MM.1S (cell line): ENCODE measurements around the gene ZNF862.

Source experiments
- DNase-seq: peaks from one replicate; pipeline ENCODE4 v3.0.0-alpha.2; 2015
- H2AFZ ChIP-seq: fragments of 300-600 bp; sonication (generic); 2 replicates; pipeline ENCODE4 v1.6.0; 2016; ENCODE audit warnings: antibody characterized with exemption, low read length
- H3F3A ChIP-seq: fragments of 300-600 bp; sonication (generic); 2 replicates; pipeline ENCODE4 v1.6.1; 2016; ENCODE audit warnings: mild to moderate bottlenecking, antibody characterized with exemption, low read length, moderate library complexity, mixed read lengths; ENCODE audit not compliant: insufficient read depth
- H3K27ac ChIP-seq: fragments of 300-600 bp; sonication (generic); 2 replicates; pipeline ENCODE4 v1.5.1; 2016; ENCODE audit warnings: mild to moderate bottlenecking, low read length
- H3K27me3 ChIP-seq: fragments of 300-600 bp; sonication (generic); replicated peaks from 2 replicates; pipeline ENCODE4 v1.6.0; 2016; ENCODE audit warnings: low read length; ENCODE audit not compliant: insufficient read depth
- H3K36me3 ChIP-seq: fragments of 300-600 bp; sonication (generic); replicated peaks from 2 replicates; pipeline ENCODE4 v1.6.1; 2016; ENCODE audit warnings: mild to moderate bottlenecking, low read length, mixed read lengths; ENCODE audit not compliant: insufficient read depth
- H3K4me1 ChIP-seq: fragments of 300-600 bp; sonication (generic); 2 replicates; pipeline ENCODE4 v1.6.1; 2016; ENCODE audit warnings: low read length, mixed read lengths
- H3K4me2 ChIP-seq: fragments of 300-600 bp; sonication (generic); 2 replicates; pipeline ENCODE4 v1.6.0; 2016; ENCODE audit warnings: low read depth, low read length
- H3K4me3 ChIP-seq: fragments of 300-600 bp; sonication (generic); 2 replicates; pipeline ENCODE4 v1.5.1; 2016; ENCODE audit warnings: low read length, mixed read lengths
- H3K79me2 ChIP-seq: fragments of 300-600 bp; sonication (generic); 2 replicates; pipeline ENCODE4 v1.6.1; 2016; ENCODE audit warnings: mixed run types, low read length, mixed read lengths
- H3K9ac ChIP-seq: fragments of 300-600 bp; sonication (generic); 2 replicates; pipeline ENCODE4 v1.6.1; 2016; ENCODE audit warnings: low read length, mixed read lengths
- H3K9me2 ChIP-seq: fragments of 300-600 bp; sonication (generic); replicated peaks from 2 replicates; pipeline ENCODE4 v1.6.1; 2016; ENCODE audit warnings: mild to moderate bottlenecking, low read length, mixed read lengths; ENCODE audit not compliant: insufficient read depth
- H3K9me3 ChIP-seq: fragments of 300-600 bp; sonication (generic); replicated peaks from 2 replicates; pipeline ENCODE4 v1.6.1; 2016; ENCODE audit warnings: mild to moderate bottlenecking, low read length, mixed read lengths; ENCODE audit not compliant: insufficient read depth
- H4K20me1 ChIP-seq: fragments of 300-600 bp; sonication (generic); 2 replicates; pipeline ENCODE4 v1.6.1; 2016; ENCODE audit warnings: mild to moderate bottlenecking, low read length, moderate library complexity, mixed read lengths; ENCODE audit not compliant: insufficient read depth
- CTCF ChIP-seq: fragments of 300-600 bp; sonication (generic); IDR thresholded peaks from 2 replicates; pipeline ENCODE4 v1.5.1; 2016; ENCODE audit warnings: antibody characterized with exemption, low read length, mixed read lengths
- EZH2 ChIP-seq: fragments of 300-600 bp; sonication (generic); optimal IDR thresholded peaks from 2 replicates; pipeline ENCODE3; 2017; ENCODE audit warnings: low read depth, mild to moderate bottlenecking, antibody characterized with exemption, low read length, mixed read lengths
- EZH2phosphoT487 ChIP-seq: fragments of 300-600 bp; sonication (generic); IDR thresholded peaks from 2 replicates; pipeline ENCODE4 v1.6.1; 2018; ENCODE audit warnings: antibody characterized with exemption, low read length

ZNF862 gene

GRCh38 chr7:149796287-149796860, 41.8 kb upstream of the ZNF862 start:
- DNase-seq: no peak
- no peaks in the 10 kb centered on the region for H3F3A ChIP-seq
- H3K9me3 ChIP-seq: no peaks in the 10 kb centered on the region
- H3K4me2 ChIP-seq: no peak overlapping the region
- H3K79me2 ChIP-seq: no peaks in the 10 kb centered on the region
- H3K4me1 ChIP-seq: no peaks in the 10 kb centered on the region
- no peaks in the 10 kb centered on the region for H3K9me2 ChIP-seq
- no peak overlapping the region for H3K4me3 ChIP-seq
- H3K27me3 ChIP-seq: peaks cover 64% of the 10 kb centered on the region
- no peak for TF ChIP-seq CTCF
- TF ChIP-seq EZH2: no peak
- TF ChIP-seq EZH2phosphoT487: no peak
- H2AFZ ChIP-seq: no peak overlapping the region
- no peaks in the 10 kb centered on the region for H4K20me1 ChIP-seq
- H3K36me3 ChIP-seq: no peaks in the 10 kb centered on the region
- no peak overlapping the region for H3K27ac ChIP-seq
- no peak overlapping the region for H3K9ac ChIP-seq

GRCh38 chr7:149797771-149798170, 40.4 kb upstream of the ZNF862 start:
- Histone ChIP-seq H3K79me2 (no peaks in the 10 kb centered on the region), H3K27me3 (peaks cover 51% of the 10 kb centered on the region), H2AFZ (no peak overlapping the region), H4K20me1 (no peaks in the 10 kb centered on the region), H3K36me3 (no peaks in the 10 kb centered on the region), H3K9me3 (no peaks in the 10 kb centered on the region), H3K4me1 (no peaks in the 10 kb centered on the region), H3F3A (no peaks in the 10 kb centered on the region), H3K9ac (no peak overlapping the region), H3K9me2 (no peaks in the 10 kb centered on the region), H3K4me3 (no peak overlapping the region), H3K4me2 (no peak overlapping the region), H3K27ac (no peak overlapping the region)
- no peak for DNase-seq
- TF ChIP-seq EZH2 (no peak), EZH2phosphoT487 (no peak)

- no peaks in the 10 kb centered on the region for H3K4me1 ChIP-seq
- no peak overlapping the region for H3K4me2 ChIP-seq
- no peaks in the 10 kb centered on the region for H3F3A ChIP-seq
- TF ChIP-seq EZH2: no peak
- TF ChIP-seq CTCF: peak; percentile 95
- H3K9ac ChIP-seq: no peak overlapping the region
- H3K79me2 ChIP-seq: no peaks in the 10 kb centered on the region
- H3K27ac ChIP-seq: no peak overlapping the region
- H3K4me3 ChIP-seq: no peak overlapping the region
- peaks cover 51% of the 10 kb centered on the region for H3K27me3 ChIP-seq
- no peaks in the 10 kb centered on the region for H3K36me3 ChIP-seq
- no peaks in the 10 kb centered on the region for H3K9me2 ChIP-seq
- H2AFZ ChIP-seq: no peak overlapping the region
- no peaks in the 10 kb centered on the region for H4K20me1 ChIP-seq
- peak; percentile 58 for DNase-seq
- no peaks in the 10 kb centered on the region for H3K9me3 ChIP-seq
Observed at GRCh38 chr7:149799397-149800168, 38.6 kb upstream of the ZNF862 start.

GRCh38 chr7:149800169-149800555, 38.0 kb upstream of the ZNF862 start:
- Histone ChIP-seq H3K36me3 (no peaks in the 10 kb centered on the region), H3K4me3 (no peak overlapping the region), H3K9me3 (no peaks in the 10 kb centered on the region), H3K9me2 (no peaks in the 10 kb centered on the region), H3K27ac (no peak overlapping the region), H3K27me3 (peaks cover 51% of the 10 kb centered on the region), H4K20me1 (no peaks in the 10 kb centered on the region), H3K4me2 (no peak overlapping the region), H3K79me2 (no peaks in the 10 kb centered on the region), H2AFZ (no peak overlapping the region), H3K9ac (no peak overlapping the region), H3F3A (no peaks in the 10 kb centered on the region), H3K4me1 (no peaks in the 10 kb centered on the region)
- TF ChIP-seq EZH2: no peak
- TF ChIP-seq EZH2phosphoT487: no peak
- TF ChIP-seq CTCF: no peak
- DNase-seq: no peak
